ENCODE results near the gene NDST4. TPM values are rescaled to one million over a fixed set of nuclear protein-coding genes. Genes with fewer than 3 reads are reported as not detected.

Gene NDST4
- total RNA-seq, 3 donors from 2014 or later (not counting 1 experiment from before 2014, with no cell fraction given), result not detected

GRCh38 chr4:114811564-114812301, 301.7 kb downstream of the NDST4 start:
- no peak overlapping the region for H3K27ac ChIP-seq (ENCODE audit: low read length)

GRCh38 chr4:114807759-114808404, 305.5 kb downstream of the NDST4 start:
- Mint-ChIP-seq H3K4me3 (no peak overlapping the region), H3K27me3 (ENCODE audit: low read depth in 2 of 2) (peaks cover 0 to 3% of the 10 kb centered on the region in 2 donors), H3K27ac (no peak overlapping the region), H3K9me3 (no peaks in the 10 kb centered on the region), H3K4me1 (peaks cover 4 to 7% of the 10 kb centered on the region in 2 donors), H3K36me3 (no peaks in the 10 kb centered on the region)
- Histone ChIP-seq H3K27ac (ENCODE audit: low read length) (no peak overlapping the region), H3K27me3 (ENCODE audit: control insufficient read depth, insufficient read depth, low read length) (no peaks in the 10 kb centered on the region), H3K4me3 (ENCODE audit: low read length) (no peak overlapping the region), H3K4me1 (ENCODE audit: control insufficient read depth, insufficient read depth, low read length) (no peaks in the 10 kb centered on the region), H3K9me3 (ENCODE audit: control insufficient read depth, insufficient read depth, low read length) (no peaks in the 10 kb centered on the region), H3K36me3 (ENCODE audit: control insufficient read depth, insufficient read depth, low read length) (no peaks in the 10 kb centered on the region)
- DNase-seq (peak in 1 of 2 donors; percentile 41), ATAC-seq (peak; percentile 48 to 85 (median 72))
- WGBS (ENCODE audit: insufficient coverage), result 46% methylated on average over 13 of the region's 14 CpGs
- intact Hi-C loops (cut with micrococcal nuclease), result loop anchor here (10.0 kb wide), 1 partner anchor 1413 kb away; no protein-coding TSS in a partner anchor
- TF ChIP-seq, protein P1, sequence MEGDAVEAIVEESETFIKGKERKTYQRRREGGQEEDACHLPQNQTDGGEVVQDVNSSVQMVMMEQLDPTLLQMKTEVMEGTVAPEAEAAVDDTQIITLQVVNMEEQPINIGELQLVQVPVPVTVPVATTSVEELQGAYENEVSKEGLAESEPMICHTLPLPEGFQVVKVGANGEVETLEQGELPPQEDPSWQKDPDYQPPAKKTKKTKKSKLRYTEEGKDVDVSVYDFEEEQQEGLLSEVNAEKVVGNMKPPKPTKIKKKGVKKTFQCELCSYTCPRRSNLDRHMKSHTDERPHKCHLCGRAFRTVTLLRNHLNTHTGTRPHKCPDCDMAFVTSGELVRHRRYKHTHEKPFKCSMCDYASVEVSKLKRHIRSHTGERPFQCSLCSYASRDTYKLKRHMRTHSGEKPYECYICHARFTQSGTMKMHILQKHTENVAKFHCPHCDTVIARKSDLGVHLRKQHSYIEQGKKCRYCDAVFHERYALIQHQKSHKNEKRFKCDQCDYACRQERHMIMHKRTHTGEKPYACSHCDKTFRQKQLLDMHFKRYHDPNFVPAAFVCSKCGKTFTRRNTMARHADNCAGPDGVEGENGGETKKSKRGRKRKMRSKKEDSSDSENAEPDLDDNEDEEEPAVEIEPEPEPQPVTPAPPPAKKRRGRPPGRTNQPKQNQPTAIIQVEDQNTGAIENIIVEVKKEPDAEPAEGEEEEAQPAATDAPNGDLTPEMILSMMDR (IDR thresholded peaks at IDR 0.05), result peak; percentile 51

More at GRCh38 chr4:114811564-114812301, 301.7 kb downstream of the NDST4 start:
- H3K4me1 ChIP-seq (ENCODE audit: control insufficient read depth, insufficient read depth, low read length), result no peaks in the 10 kb centered on the region
- no peaks in the 10 kb centered on the region for H3K36me3 ChIP-seq (ENCODE audit: control insufficient read depth, insufficient read depth, low read length)
- DNase-seq (no peak), ATAC-seq (no peak)
- H3K27me3 ChIP-seq (ENCODE audit: control insufficient read depth, insufficient read depth, low read length), result no peaks in the 10 kb centered on the region
- Mint-ChIP-seq H3K4me1 (peaks cover 4 to 7% of the 10 kb centered on the region in 2 donors), H3K27me3 (ENCODE audit: low read depth in 2 of 2) (peaks cover 0 to 3% of the 10 kb centered on the region in 2 donors), H3K36me3 (no peaks in the 10 kb centered on the region), H3K9me3 (peaks cover 0 to 3% of the 10 kb centered on the region in 2 donors), H3K27ac (no peak overlapping the region), H3K4me3 (no peak overlapping the region)
- WGBS (ENCODE audit: insufficient coverage), result 82% methylated on average over 4 of the region's 4 CpGs
- H3K9me3 ChIP-seq (ENCODE audit: control insufficient read depth, insufficient read depth, low read length), result no peaks in the 10 kb centered on the region
- TF ChIP-seq, protein P1 (IDR thresholded peaks at IDR 0.05), result no peak
- intact Hi-C loops (cut with micrococcal nuclease), result no loop called here
- H3K4me3 ChIP-seq (ENCODE audit: low read length), result no peak overlapping the region

DNA sequence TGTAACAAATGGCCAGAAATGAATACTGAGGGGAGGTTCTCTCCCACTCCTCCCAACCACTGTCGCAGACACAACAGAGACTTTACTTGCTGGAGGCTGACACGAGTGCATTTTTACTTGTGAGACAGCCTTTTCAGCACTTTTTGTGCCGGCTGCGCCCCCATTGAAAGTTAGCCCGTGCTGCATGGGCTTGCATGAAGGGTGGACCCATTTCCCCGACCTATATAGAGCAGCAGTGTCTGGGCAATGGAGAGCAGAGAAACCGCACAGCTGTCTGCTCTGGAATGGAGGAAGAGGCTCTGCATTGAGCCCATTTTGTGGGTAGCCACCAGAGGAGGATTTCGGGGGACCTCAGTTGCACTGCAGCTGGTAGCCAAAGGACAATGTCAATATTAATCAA, 306.1 kb downstream of the NDST4 start:
- H3K27me3 ChIP-seq (ENCODE audit: control insufficient read depth, insufficient read depth, low read length), result no peaks in the 10 kb centered on the region
- Mint-ChIP-seq H3K4me1 (peaks cover 4 to 7% of the 10 kb centered on the region in 2 donors), H3K27ac (no peak overlapping the region), H3K36me3 (no peaks in the 10 kb centered on the region), H3K9me3 (no peaks in the 10 kb centered on the region), H3K4me3 (no peak overlapping the region), H3K27me3 (ENCODE audit: low read depth in 2 of 2) (peaks cover 0 to 3% of the 10 kb centered on the region in 2 donors)
- TF ChIP-seq, protein P1 (IDR thresholded peaks at IDR 0.05), result no peak
- no peak for ATAC-seq
- DNase-seq, result no peak
- no peak overlapping the region for H3K4me3 ChIP-seq (ENCODE audit: low read length)
- H3K36me3 ChIP-seq (ENCODE audit: control insufficient read depth, insufficient read depth, low read length), result no peaks in the 10 kb centered on the region
- intact Hi-C loops (cut with micrococcal nuclease), result loop anchor here (10.0 kb wide), 1 partner anchor 1413 kb away; no protein-coding TSS in a partner anchor
- no peaks in the 10 kb centered on the region for H3K9me3 ChIP-seq (ENCODE audit: control insufficient read depth, insufficient read depth, low read length)
- H3K27ac ChIP-seq (ENCODE audit: low read length), result no peak overlapping the region
- WGBS (ENCODE audit: insufficient coverage), result 88% methylated on average over 8 of the region's 8 CpGs
- H3K4me1 ChIP-seq (ENCODE audit: control insufficient read depth, insufficient read depth, low read length), result no peaks in the 10 kb centered on the region

Measured in natural killer cell (primary cell).